Ovary (tissue), 9 donors: Measurements from ENCODE around the gene DCAF7. TPM values are rescaled to one million over a fixed set of nuclear protein-coding genes. Genes with fewer than 3 reads are reported as not detected.

Source experiments
- DNase-seq, 5 donors: peaks; one replicate each; pipeline ENCODE4 v3.0.0-alpha.2; 2019 to 2020
- H3K27ac ChIP-seq, 2 donors: fragments of 200-600 bp; one replicate each; pipeline versions ENCODE4 v1.5.1 to v1.8.0; 2019 to 2022
- H3K27me3 ChIP-seq: fragments of 200-600 bp; one replicate; pipeline ENCODE4 v1.8.0; 2022
- H3K36me3 ChIP-seq: fragments of 200-600 bp; sonication (generic); one replicate; pipeline ENCODE4 v1.5.1; 2019
- H3K4me1 ChIP-seq: one replicate; pipeline ENCODE4 v1.8.1; 2013; ENCODE audit warnings: mild to moderate bottlenecking, moderate library complexity; ENCODE audit not compliant: insufficient read depth
- H3K4me3 ChIP-seq: fragments of 200-600 bp; sonication (generic); one replicate; pipeline ENCODE4 v1.5.1; 2017
- H3K9me3 ChIP-seq, 2 donors: fragments of 200-600 bp in 1 of 2; sonication (generic) in 1 of 2; one replicate each; pipeline versions ENCODE4 v1.5.1 to v1.8.1; 2013 to 2019; ENCODE audit warnings: mild to moderate bottlenecking in 1 of 2, moderate library complexity in 1 of 2
- CTCF ChIP-seq, 3 donors: fragments of 450-650 bp in 2 of 3; fragments of 200-600 bp in 1 of 3; IDR thresholded peaks; one replicate each; pipeline versions ENCODE4 v1.5.1 to v1.8.0; 2016 to 2022; ENCODE audit warnings: antibody characterized with exemption in 3 of 3, mild to moderate bottlenecking in 1 of 3
- EP300 ChIP-seq: sonication (generic); formaldehyde crosslinking; IDR thresholded peaks from one replicate; pipeline ENCODE4 v1.6.1; 2017; ENCODE audit warnings: antibody characterized with exemption
- POLR2A ChIP-seq: fragments of 450-650 bp; IDR thresholded peaks from one replicate; pipeline ENCODE4 v1.6.1; 2017; ENCODE audit warnings: antibody characterized with exemption, mild to moderate bottlenecking, moderate library complexity
- WGBS, 3 donors: extraction: QIAGEN DNeasy Blood & Tissue Kit in 1 of 3; methylation state at CpG; one replicate each; pipeline versions ENCODE4 v1.1.5 to v1.1.7; 2013 to 2017; 5-methylcytosine and 5-hydroxymethylcytosine counted together
- intact Hi-C, 4 donors: fragments of 100-400 bp; cut with DNase I; formaldehyde crosslinking; loops; one replicate each; pipeline versions ENCODE4 v1.11.0 to v1.15.1; 2022 to 2023
- polyA plus RNA-seq, 2 donors: library from polyadenylated mRNA; stranded (reverse); fragments of 200-250 nt in 1 of 2; fragments of 350-450 nt in 1 of 2; fragmentation: Illumina TruSeq in 1 of 2; extraction: RNeasy Lipid Tissue Mini Kit (QIAGEN cat#74804) in 1 of 2; gene quantifications; one replicate each; pipeline ENCODE4 v1.2.3, GENCODE V29; 2013 to 2014
- total RNA-seq, 7 donors: library from RNA; depleted of rRNA in 2 of 7; stranded (reverse); fragments of >200 nt in 2 of 7; fragmentation: NEBNext Ultra II Directional in 3 of 7; extraction: Animal tissue kit (Norgen Biotek cat#: 25700) in 3 of 7; gene quantifications; one replicate each; pipeline versions ENCODE4 v1.1.0 to v1.2.4, GENCODE V29; 2016 to 2023
- donor health status: DM: no; HTN: no; CAD: no; lungs with moderate emphysema.
- donor health status: DM: no; HTN: no; CAD: no.
- donor health status: Bipolar disorder and iron deficiency.
- donor health status: DM: yes; HTN: yes; CAD: no.
- donor health status: DM: no; HTN: no; CAD: no.
- donor health status: DM: yes; HTN: yes; CAD: no.

DCAF7 gene
- total and polyA plus RNA-seq, 9 donors = 14.9 to 62.5 (median 49.7) TPM

- DNase-seq = no peak
- Histone ChIP-seq H3K9me3 (no peaks in the 10 kb centered on the region), H3K27ac (no peak overlapping the region), H3K4me1 (no peaks in the 10 kb centered on the region), H3K27me3 (no peaks in the 10 kb centered on the region), H3K36me3 (no peaks in the 10 kb centered on the region), H3K4me3 (no peak overlapping the region)
- 93 to 95% (median 93%) methylated on average over 24 of the region's 24 CpGs for WGBS, 3 donors
- no peak for TF ChIP-seq POLR2A
- no peak for TF ChIP-seq CTCF (IDR thresholded peaks at IDR 0.05)
- TF ChIP-seq EP300 = no peak
- intact Hi-C loops = no loop called here
These were observed 14.6 kb upstream of the DCAF7 start for GRCh38 chr17:63535640-63536039.

GRCh38 chr17:63537001-63537400 lies 13.3 kb upstream of the DCAF7 start:
- TF ChIP-seq CTCF (IDR thresholded peaks at IDR 0.05) (no peak), EP300 (no peak), POLR2A (no peak)
- Histone ChIP-seq H3K4me1 (no peaks in the 10 kb centered on the region), H3K4me3 (no peak overlapping the region), H3K27ac (no peak overlapping the region), H3K9me3 (no peaks in the 10 kb centered on the region), H3K27me3 (no peaks in the 10 kb centered on the region), H3K36me3 (no peaks in the 10 kb centered on the region)
- peak in 1 of 5 donors; percentile 11 for DNase-seq
- WGBS, 3 donors = 53 to 64% (median 57%) methylated on average over 4 of the region's 4 CpGs
- intact Hi-C loops = no loop called here

GRCh38 chr17:63537991-63538692 lies 12.1 kb upstream of the DCAF7 start:
- Histone ChIP-seq H3K27ac (no peak overlapping the region), H3K4me1 (no peaks in the 10 kb centered on the region), H3K9me3 (no peaks in the 10 kb centered on the region), H3K36me3 (no peaks in the 10 kb centered on the region), H3K27me3 (no peaks in the 10 kb centered on the region), H3K4me3 (no peak overlapping the region)
- intact Hi-C loops = no loop called here
- TF ChIP-seq CTCF (IDR thresholded peaks at IDR 0.05) (no peak), POLR2A (no peak), EP300 (no peak)
- DNase-seq = no peak
- WGBS, 3 donors = 3 to 5% (median 4%) methylated on average over 39 to 62 of the region's 62 CpGs

GRCh38 chr17:63538693-63539595 lies 11.3 kb upstream of the DCAF7 start:
- intact Hi-C loops = no loop called here
- no peak for DNase-seq
- no peak for TF ChIP-seq EP300
- no peak for TF ChIP-seq CTCF (IDR thresholded peaks at IDR 0.05)
- no peak for TF ChIP-seq POLR2A

More at GRCh38 chr17:63538693-63539595, 11.3 kb upstream of the DCAF7 start:
- H3K27me3 ChIP-seq = no peaks in the 10 kb centered on the region
- H3K27ac ChIP-seq = no peak overlapping the region
- no peak overlapping the region for H3K4me3 ChIP-seq
- no peaks in the 10 kb centered on the region for H3K9me3 ChIP-seq
- no peaks in the 10 kb centered on the region for H3K36me3 ChIP-seq
- no peaks in the 10 kb centered on the region for H3K4me1 ChIP-seq
- WGBS, 3 donors = 60 to 64% (median 61%) methylated on average over 9 of the region's 9 CpGs
